SK-N-MC (cell line): ENCODE results near the gene JCHAIN.

Source experiments
- DNase-seq: peaks from one replicate; pipeline ENCODE4 v3.0.0-alpha.2; 2011; ENCODE audit warnings: low read depth, low spot score
- H3K27ac ChIP-seq: fragments of 200-600 bp; sonication (generic); 2 replicates; pipeline ENCODE4 v1.5.1; 2016; ENCODE audit warnings: mixed run types
- H3K36me3 ChIP-seq: fragments of 200-600 bp; sonication (generic); 2 replicates; pipeline ENCODE4 v1.6.1; 2017; ENCODE audit warnings: antibody characterized with exemption, low read length, mixed read lengths; ENCODE audit not compliant: insufficient read depth
- H3K4me3 ChIP-seq: fragments of 200-600 bp; sonication (generic); 2 replicates; pipeline ENCODE4 v1.5.1; 2016
- H3K9ac ChIP-seq: fragments of 200-600 bp; sonication (generic); 2 replicates; pipeline ENCODE4 v1.8.0; 2017; ENCODE audit warnings: mixed run types, mixed read lengths; ENCODE audit not compliant: insufficient read length
- H3K9me3 ChIP-seq: fragments of 200-600 bp; sonication (generic); 2 replicates; pipeline ENCODE4 v1.6.1; 2017; ENCODE audit warnings: low read depth, mild to moderate bottlenecking, antibody characterized with exemption, low read length, moderate library complexity, mixed read lengths
- EZH2 ChIP-seq: fragments of 200-600 bp; sonication (generic); IDR thresholded peaks from one replicate; pipeline ENCODE4 v1.6.1; 2017; ENCODE audit warnings: antibody characterized with exemption
- FOXP2 ChIP-seq: optimal IDR thresholded peaks from 2 replicates; pipeline ENCODE3; 2011; ENCODE audit warnings: mild to moderate bottlenecking, moderate library complexity; ENCODE audit not compliant: insufficient read depth; ENCODE audit errors: extremely low read length, control extremely low read depth
- POLR2AphosphoS5 ChIP-seq: IDR thresholded peaks from 2 replicates; pipeline ENCODE4 v1.6.1; 2012; ENCODE audit warnings: mild to moderate bottlenecking, low read depth, low read length, borderline replicate concordance

The JCHAIN gene

GRCh38 chr4:70666369-70666768 is at the start of gene JCHAIN:
JCHAIN (minus strand) TSS chr4:70666508; CDS start chr4:70666490, 18 bp downstream.
- Histone ChIP-seq H3K9ac (no peak within 1 kb of the TSS), H3K4me3 (no peak within 1 kb of the TSS), H3K9me3 (no peaks in the 10 kb centered on the region), H3K27ac (no peak within 1 kb of the TSS), H3K36me3 (no peaks in the 10 kb centered on the region)
- DNase-seq, result no peak
- TF ChIP-seq FOXP2 (no peak), EZH2 (no peak), POLR2AphosphoS5 (no peak)

GRCh38 chr4:70715097-70715496 is 48.8 kb upstream of the JCHAIN start:
- H3K27ac ChIP-seq, result no peak overlapping the region
- DNase-seq, result no peak
- no peak for TF ChIP-seq POLR2AphosphoS5
- no peak for TF ChIP-seq EZH2
- no peak for TF ChIP-seq FOXP2
- no peaks in the 10 kb centered on the region for H3K36me3 ChIP-seq
- no peak overlapping the region for H3K9ac ChIP-seq
- no peaks in the 10 kb centered on the region for H3K9me3 ChIP-seq
- H3K4me3 ChIP-seq, result no peak overlapping the region

DNA sequence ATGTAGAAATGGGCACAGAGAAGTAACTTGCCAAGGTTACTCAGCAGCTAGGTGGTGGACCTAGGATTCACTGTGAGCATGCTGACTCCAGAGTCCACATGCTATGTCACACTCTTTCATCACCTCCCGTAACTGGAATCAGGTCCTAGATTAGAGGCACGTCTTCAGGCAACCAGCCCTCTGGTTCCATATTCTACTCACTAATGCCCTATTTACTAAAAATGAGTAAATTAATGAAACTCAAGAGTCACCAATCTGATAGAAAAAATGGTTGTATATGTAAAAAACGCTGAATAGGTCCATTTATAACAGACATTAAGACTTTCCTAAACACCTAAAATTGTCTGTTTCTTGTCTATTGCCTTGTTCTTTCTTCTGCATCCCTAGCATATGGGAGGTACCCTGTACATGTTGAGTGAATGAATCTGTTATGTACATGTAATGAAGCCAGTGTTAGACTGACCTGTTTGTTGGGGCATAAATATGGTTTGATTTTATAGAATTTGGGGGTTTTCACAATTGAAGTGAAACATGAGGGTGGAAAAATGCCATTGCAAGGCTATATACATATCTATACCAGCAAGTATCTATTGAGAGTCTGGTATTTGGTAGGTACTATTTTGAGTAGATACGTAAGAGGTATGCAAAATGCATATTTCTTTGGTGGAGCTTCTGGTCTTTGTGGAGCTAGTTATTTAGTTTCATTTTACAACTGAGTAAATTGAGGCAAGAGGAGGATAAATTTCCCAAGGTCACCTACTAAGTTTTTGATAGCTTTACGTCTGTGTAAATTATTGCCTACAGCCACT is 48.0 kb upstream of the JCHAIN start:
- no peak for DNase-seq
- no peak for TF ChIP-seq POLR2AphosphoS5
- no peak for TF ChIP-seq FOXP2
- TF ChIP-seq EZH2, result no peak
- Histone ChIP-seq H3K36me3 (no peaks in the 10 kb centered on the region), H3K9me3 (no peaks in the 10 kb centered on the region), H3K9ac (no peak overlapping the region), H3K4me3 (no peak overlapping the region), H3K27ac (no peak overlapping the region)

DNA sequence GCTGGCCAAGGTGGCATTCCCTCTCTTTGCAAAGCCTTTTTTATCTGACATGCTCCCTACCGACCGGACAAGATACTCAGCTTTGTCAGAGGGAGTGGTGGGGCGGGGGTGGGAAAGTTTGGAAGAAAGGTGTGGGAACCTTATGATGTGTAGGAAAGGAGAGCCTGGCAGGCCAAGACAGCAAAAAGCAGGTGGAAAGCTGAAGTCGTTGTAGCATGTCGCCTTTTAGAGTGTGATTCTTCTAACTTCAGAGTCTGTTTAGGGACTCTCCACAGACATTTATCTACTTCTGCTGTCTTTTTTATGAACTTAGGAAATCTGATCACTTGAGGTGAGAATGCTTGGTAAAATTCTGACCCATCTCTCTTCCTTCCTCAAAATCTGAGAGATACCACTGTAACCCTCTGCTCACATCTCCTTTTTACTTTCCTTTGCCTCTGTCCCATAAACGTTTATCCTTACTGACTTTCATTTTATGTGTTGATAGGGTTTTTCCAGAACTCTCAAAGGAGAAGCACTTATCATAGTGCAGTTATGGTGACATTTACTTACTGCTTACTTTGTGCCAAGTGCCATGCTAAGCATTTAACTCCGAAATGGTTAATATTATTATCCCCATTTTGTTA is 47.3 kb upstream of the JCHAIN start:
- DNase-seq, result no peak
- Histone ChIP-seq H3K27ac (0 out of 2 replicates have a peak overlapping the region, but pooled peaks have one; percentile 2), H3K9me3 (no peaks in the 10 kb centered on the region), H3K36me3 (no peaks in the 10 kb centered on the region), H3K4me3 (no peak overlapping the region), H3K9ac (no peak overlapping the region)
- TF ChIP-seq POLR2AphosphoS5 (no peak), FOXP2 (no peak), EZH2 (no peak)

DNA sequence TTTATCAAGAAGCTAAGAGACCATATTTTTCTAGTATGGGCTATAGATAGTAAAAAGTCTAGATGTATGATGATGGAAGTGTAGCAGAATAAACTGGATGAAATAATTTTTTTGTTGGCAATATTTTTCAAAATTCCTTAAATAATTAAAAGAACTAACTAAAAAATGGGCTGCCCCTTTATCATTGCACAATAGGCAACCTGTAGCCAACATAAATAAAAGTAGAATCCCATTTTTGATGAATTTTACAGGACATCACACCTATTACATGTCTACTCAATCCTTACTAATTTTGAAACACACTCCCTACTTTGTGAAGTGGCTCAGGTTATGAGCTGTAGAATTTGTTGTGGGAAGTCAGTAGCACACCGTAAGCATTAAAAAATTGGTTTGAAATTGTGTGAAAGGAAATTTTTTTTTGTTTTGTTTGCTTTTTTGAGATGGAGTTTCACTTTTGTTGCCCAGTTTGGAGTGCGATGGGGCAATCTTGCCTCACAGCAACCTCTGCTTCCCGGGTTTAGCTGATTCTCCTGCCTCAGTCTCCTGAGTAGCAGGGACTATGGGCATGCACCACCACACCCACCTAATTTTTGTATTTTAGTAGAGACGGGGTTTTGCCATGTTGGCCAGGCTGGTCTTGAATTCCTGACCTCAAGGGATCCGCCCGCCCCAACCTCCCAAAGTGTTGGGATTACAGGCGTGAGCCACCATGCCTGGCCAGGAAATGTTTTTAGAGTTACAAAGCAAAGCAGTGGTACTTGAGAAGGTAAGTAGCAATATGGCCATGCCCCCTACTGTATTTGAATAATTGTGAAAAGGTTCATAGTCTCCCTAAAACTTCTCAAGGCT is 46.5 kb upstream of the JCHAIN start:
- Histone ChIP-seq H3K36me3 (no peaks in the 10 kb centered on the region), H3K9ac (peak overlapping the region; percentile 41), H3K9me3 (no peaks in the 10 kb centered on the region), H3K4me3 (no peak overlapping the region; the same call in 1 of the 2 replicates), H3K27ac (peak overlapping the region; percentile 67; the same call in 1 of the 2 replicates)
- TF ChIP-seq FOXP2, result no peak
- no peak for TF ChIP-seq POLR2AphosphoS5
- no peak for TF ChIP-seq EZH2
- DNase-seq, result no peak

DNA sequence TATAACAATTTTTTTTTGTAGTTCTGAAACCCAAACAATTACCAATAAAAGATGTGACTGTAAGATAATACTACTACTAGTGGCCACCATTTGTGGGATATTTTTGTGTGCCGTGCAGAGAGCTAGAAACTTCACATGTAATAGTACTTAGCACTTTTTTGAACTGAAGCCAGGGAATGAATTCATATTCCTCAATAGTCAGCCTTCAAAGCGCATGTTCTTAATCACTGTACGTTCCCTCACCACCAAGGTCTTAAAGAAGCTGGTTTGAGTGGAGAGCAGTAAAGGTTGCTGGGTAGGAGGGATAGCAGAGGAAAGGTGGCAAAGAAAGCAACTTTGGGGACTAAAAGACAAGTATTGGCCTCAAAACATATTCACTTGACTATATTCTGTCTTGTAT is 45.8 kb upstream of the JCHAIN start:
- no peaks in the 10 kb centered on the region for H3K9me3 ChIP-seq
- peak overlapping the region; percentile 41 for H3K9ac ChIP-seq
- H3K36me3 ChIP-seq, result no peaks in the 10 kb centered on the region
- peak overlapping the region; percentile 67 for H3K27ac ChIP-seq
- DNase-seq, result no peak
- peak overlapping the region; percentile 45 for H3K4me3 ChIP-seq
- TF ChIP-seq FOXP2 (no peak), EZH2 (no peak), POLR2AphosphoS5 (no peak)

GRCh38 chr4:70711599-70711998 is 45.3 kb upstream of the JCHAIN start:
- Histone ChIP-seq H3K27ac (peak overlapping the region; percentile 67; the same call in 1 of the 2 replicates), H3K9ac (no peak overlapping the region), H3K36me3 (no peaks in the 10 kb centered on the region), H3K9me3 (no peaks in the 10 kb centered on the region), H3K4me3 (no peak overlapping the region)
- TF ChIP-seq FOXP2 (no peak), EZH2 (no peak), POLR2AphosphoS5 (no peak)
- no peak for DNase-seq
